GM21723 (cell line): ENCODE data around the gene ADH5.
"Not testable (repeated sequence)": the region's sequence is repeated elsewhere in the genome, so short reads cannot be mapped to it uniquely, and the experiment has no call there.

Experiments used
- ATAC-seq: cut with Tn5 transposase; IDR thresholded peaks from one replicate; pipeline ENCODE4 v1.9.1; 2021; ENCODE audit warnings: mild to moderate bottlenecking, moderate library complexity; ENCODE audit not compliant: unreplicated experiment

Gene ADH5

GRCh38 chr4:99038213-99038612 lies 50.4 kb downstream of the ADH5 start:
- no peak for ATAC-seq

- ATAC-seq: no peak
These were observed 54.6 kb downstream of the ADH5 start for GRCh38 chr4:99033956-99034355.

GRCh38 chr4:99029852-99030251 lies 58.7 kb downstream of the ADH5 start:
- ATAC-seq: no peak

DNA sequence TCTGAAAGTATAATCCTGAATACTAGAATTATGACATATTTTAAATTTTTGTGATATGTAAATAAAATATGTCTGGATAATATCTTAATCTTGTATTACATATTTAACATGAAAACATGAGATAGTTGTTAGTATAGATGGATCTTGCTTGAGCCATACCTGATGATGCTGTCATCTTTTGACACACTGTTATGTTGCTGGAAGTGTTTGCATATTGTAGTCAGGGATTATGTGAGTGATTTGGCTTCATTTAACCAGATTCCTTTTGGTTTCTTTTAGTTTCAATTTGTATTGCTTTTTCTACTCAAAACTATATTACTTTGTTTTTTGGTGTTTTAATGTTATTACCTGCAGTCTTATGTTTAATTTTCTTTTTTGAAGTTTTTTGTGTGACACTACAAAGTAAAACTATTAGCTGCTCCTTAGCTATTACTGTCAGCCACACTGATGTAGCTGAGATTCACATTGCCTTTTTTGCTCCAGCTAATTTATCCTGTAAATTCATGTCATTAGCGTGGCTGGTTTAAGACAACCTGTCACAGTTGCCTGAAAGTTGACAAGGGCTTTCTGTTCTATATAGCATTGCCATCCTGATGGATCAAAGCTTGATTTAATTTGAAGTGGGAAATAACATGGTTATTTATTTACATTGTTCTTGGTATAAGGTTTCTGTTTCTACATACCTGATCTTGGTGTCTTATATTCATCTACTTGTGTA lies 59.4 kb downstream of the ADH5 start:
- no peak for ATAC-seq

GRCh38 chr4:99028187-99028586 lies 60.4 kb downstream of the ADH5 start:
- no peak for ATAC-seq

DNA sequence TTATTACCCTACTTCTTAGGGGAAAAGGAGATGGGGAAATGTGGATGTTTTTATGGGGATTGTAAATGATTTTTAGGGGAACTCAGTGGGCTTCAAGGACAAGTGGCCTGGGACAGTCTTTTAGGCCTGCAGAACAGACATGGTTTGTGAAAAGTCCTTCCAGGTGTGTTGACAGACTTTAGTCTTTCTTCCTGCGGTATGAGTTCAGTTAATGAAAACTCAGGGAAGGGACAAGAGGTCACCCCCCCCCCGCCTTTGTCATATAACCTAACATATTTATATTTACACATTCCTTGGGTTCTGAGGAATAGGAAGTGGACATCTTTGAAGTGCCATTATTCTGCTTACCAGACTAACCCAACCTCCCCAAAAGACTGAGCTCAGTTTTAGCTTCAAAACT lies 61.3 kb downstream of the ADH5 start:
- no peak for ATAC-seq

DNA sequence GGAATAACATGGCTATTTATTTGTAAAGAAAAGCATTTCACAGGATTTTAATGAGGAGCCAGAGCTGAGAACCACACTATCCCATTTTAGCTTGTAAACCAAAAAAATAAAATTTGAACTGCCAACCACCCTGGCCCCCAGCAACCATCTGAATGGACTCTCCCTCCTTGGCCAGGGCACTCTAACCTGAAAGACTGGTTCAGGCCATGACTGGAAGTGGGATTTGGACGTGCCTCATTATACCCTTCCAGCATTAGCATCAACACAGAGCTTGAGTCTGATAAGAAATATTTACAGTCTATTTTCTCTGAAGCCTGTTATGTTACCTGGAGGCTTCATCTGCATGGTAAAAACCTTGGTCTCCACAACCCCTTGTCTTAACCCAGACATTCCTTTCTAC lies 63.1 kb downstream of the ADH5 start:
- no peak for ATAC-seq

DNA sequence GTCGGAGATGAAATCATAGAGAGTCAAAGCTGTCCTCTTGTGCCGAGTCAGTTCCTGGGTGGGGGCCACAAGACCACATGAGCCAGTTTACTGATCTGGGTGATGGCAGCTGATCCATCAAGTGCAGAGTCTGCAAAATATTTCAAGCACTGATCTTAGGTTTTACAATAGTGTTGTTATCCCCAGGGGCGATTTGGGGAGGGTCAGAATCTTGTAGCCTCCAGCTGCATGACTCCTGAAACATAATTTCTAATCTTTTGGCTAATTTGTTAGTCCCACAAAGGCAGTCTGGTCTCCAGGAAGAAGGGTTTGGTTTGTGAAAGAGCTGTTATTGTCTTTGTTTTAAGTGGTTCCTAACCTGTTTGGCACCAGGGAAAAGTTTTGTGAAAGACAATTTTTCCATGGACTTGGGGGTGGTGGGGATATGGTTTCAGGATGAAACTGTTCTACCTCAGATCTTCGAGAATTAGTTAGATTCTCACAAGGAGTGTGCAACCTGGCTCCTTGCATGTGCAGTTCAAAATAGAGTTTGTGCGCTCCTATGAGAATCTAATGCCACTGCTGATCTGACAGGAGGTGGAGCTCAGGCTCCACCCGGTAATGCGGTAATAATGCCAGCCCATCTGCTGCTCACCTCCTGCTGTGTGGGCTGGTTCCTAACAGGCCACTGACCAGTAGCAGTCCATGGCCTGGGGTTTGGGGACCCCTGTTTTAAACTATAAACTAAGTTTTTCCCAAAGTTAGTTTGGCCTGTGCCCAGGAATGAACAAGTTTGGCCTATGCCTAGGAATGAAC lies 63.9 kb downstream of the ADH5 start:
- ATAC-seq: no peak

DNA sequence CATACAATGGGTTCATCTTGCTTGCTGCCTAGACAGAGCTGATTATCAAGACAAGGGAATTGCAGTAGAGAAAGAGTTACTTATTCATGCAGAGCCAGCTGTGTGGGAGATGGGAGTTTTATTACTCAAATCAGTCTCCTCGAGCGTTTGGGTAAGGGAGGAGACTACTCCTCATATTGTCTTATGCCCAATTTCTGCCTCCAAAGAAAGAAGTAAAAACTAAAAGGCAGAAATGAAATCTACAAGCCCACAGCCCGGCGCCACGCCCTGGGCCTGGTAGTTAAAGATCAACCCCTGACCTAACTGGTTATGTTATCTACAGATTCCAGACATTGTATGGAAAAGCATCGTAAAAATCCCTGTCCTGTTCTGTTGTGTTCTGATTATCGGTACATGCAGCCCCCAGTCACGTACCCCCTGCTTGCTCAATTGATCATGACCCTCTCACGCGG lies 64.8 kb downstream of the ADH5 start:
- ATAC-seq: not testable (repeated sequence)

DNA sequence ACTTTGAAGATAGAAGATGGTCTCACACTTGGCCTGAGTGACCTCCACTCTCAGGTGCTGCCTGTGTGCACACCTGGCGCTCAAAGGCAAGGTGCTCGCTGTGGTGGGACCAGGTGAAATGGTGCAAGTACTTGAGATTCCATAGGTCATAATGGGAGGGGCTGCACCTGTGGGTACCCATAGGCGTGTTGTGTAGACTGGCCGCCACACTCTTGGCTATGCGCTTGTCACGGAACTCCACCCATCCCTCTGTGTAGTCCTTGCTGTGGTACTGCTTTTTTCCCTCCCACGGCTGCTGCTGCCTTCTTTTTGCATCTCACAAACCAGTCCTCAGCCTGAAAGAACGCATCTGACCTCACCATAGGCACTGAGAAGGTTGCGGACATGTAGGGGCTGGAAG lies 66.0 kb downstream of the ADH5 start:
- ATAC-seq: no peak

GRCh38 chr4:99021386-99021785 lies 67.2 kb downstream of the ADH5 start:
- ATAC-seq: no peak
